Activated naive CD4-positive, alpha-beta T cell treated with anti-CD3 and anti-CD28 coated beads for 36 hours (primary cell): ENCODE data around the gene SYNE2. TPM values are rescaled to one million over a fixed set of nuclear protein-coding genes. Genes with fewer than 3 reads are reported as not detected.

Experiments
- CTCF ChIA-PET: fragments of 350-600 bp; sonication (Branson Sonifier 250); formaldehyde crosslinking; loops from one replicate; lab custom pipeline; 2021; ENCODE audit warnings: antibody characterized with exemption; lab: Charles Lee
- DNase-seq: peaks from one replicate; pipeline ENCODE4 v3.0.0-alpha.2; 2020
- H3K27ac Mint-ChIP-seq: one replicate; pipeline ENCODE4 v1.8.0; 2021; ENCODE audit warnings: mild to moderate bottlenecking, mixed read lengths
- H3K27me3 Mint-ChIP-seq: one replicate; pipeline ENCODE4 v1.8.0; 2021; ENCODE audit warnings: low read depth, mixed read lengths
- H3K36me3 Mint-ChIP-seq: one replicate; pipeline ENCODE4 v1.8.0; 2021; ENCODE audit warnings: low read depth, mixed read lengths
- H3K4me1 Mint-ChIP-seq: one replicate; pipeline ENCODE4 v1.8.0; 2021; ENCODE audit warnings: low read depth, mixed read lengths
- H3K4me3 Mint-ChIP-seq: one replicate; pipeline ENCODE4 v1.8.0; 2021; ENCODE audit warnings: mild to moderate bottlenecking, moderate library complexity, mixed read lengths
- H3K9me3 Mint-ChIP-seq: one replicate; pipeline ENCODE4 v1.8.0; 2021; ENCODE audit warnings: mixed read lengths
- intact Hi-C: fragments of 100-400 bp; cut with micrococcal nuclease; formaldehyde crosslinking; loops from one replicate; pipeline ENCODE4 v1.15.1; 2023
- total RNA-seq, 2 experiments: library from RNA; stranded (reverse); gene quantifications; one replicate each; pipeline ENCODE4 v1.2.3, GENCODE V29; 2021

Gene SYNE2
- total RNA-seq, 2 experiments from 2014 or later = 22.1 to 22.3 TPM

GRCh38 chr14:64213086-64213485 is 360.3 kb downstream of the SYNE2 start:
- Mint-ChIP-seq H3K36me3 (peaks cover 14% of the 10 kb centered on the region), H3K9me3 (no peaks in the 10 kb centered on the region), H3K27ac (no peak overlapping the region), H3K4me3 (no peak overlapping the region), H3K4me1 (no peaks in the 10 kb centered on the region), H3K27me3 (no peaks in the 10 kb centered on the region)
- CTCF ChIA-PET = interaction anchor here (1.3 kb wide), 1 partner anchor 82 kb away, joined by 3 read pairs; no protein-coding TSS in a partner anchor
- intact Hi-C loops = no loop called here
- DNase-seq = no peak

GRCh38 chr14:64213853-64214570 is 361.2 kb downstream of the SYNE2 start:
- no peak for DNase-seq
- H3K9me3 Mint-ChIP-seq = no peaks in the 10 kb centered on the region
- no peak overlapping the region for H3K27ac Mint-ChIP-seq
- H3K27me3 Mint-ChIP-seq = no peaks in the 10 kb centered on the region
- H3K36me3 Mint-ChIP-seq = peaks cover 17% of the 10 kb centered on the region
- intact Hi-C loops = no loop called here
- H3K4me3 Mint-ChIP-seq = no peak overlapping the region
- H3K4me1 Mint-ChIP-seq = no peaks in the 10 kb centered on the region
- CTCF ChIA-PET = interaction anchor here (1.3 kb wide), 1 partner anchor 81 kb away, joined by 3 read pairs; no protein-coding TSS in a partner anchor

- CTCF ChIA-PET = no interaction called here
- H3K27me3 Mint-ChIP-seq = no peaks in the 10 kb centered on the region
Measured at GRCh38 chr14:64215274-64215673, 362.5 kb downstream of the SYNE2 start.

DNA sequence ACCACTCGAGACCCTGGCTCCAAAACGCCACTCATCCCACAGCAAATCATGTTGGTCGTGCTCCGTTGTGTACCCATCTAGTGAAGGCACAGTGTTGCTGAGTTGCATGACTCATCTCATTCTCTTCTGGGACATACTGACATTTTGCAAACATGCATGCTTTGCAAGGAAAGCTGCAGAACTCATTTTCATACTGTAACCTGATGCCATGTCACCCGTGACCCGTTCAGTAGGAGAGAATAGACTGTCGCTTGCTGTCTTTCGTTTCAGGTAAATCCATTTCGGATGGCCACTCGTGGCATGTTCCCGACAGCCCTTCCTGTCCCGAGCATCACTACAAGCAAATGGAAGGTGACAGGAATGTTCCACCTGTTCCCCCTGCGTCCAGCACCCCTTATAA is 363.2 kb downstream of the SYNE2 start:
- Mint-ChIP-seq H3K27me3 (no peaks in the 10 kb centered on the region), H3K9me3 (no peaks in the 10 kb centered on the region), H3K36me3 (peaks cover 20% of the 10 kb centered on the region), H3K4me3 (no peak overlapping the region), H3K4me1 (no peaks in the 10 kb centered on the region), H3K27ac (no peak overlapping the region)
- CTCF ChIA-PET = no interaction called here
- intact Hi-C loops = no loop called here
- no peak for DNase-seq

More at GRCh38 chr14:64215274-64215673, 362.5 kb downstream of the SYNE2 start:
- no peak overlapping the region for H3K4me3 Mint-ChIP-seq
- H3K36me3 Mint-ChIP-seq = peaks cover 20% of the 10 kb centered on the region
- intact Hi-C loops = no loop called here
- H3K9me3 Mint-ChIP-seq = no peaks in the 10 kb centered on the region
- H3K27ac Mint-ChIP-seq = no peak overlapping the region
- H3K4me1 Mint-ChIP-seq = no peaks in the 10 kb centered on the region
- no peak for DNase-seq

DNA sequence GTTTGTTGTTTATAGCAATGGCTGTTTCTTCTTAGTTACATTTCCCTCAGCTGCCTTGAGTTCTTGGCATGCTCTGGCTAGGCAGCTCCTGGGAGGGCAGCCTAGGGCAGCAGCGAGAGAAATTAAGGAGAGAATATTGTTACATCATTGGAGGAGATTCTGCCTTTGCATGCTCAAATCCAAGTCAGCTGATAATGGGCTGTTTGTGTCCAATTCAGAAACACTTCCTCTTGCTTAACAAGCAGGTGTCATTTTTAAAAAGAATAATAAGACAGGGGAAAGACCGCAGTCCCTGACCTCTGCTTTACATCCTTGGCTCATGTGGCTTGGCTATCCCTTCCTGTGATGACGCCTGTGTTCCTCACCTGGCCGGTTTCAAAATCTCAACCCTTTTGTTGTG is 364.5 kb downstream of the SYNE2 start:
- H3K36me3 Mint-ChIP-seq = peaks cover 25% of the 10 kb centered on the region
- DNase-seq = no peak
- intact Hi-C loops = no loop called here
- no peaks in the 10 kb centered on the region for H3K4me1 Mint-ChIP-seq
- CTCF ChIA-PET = no interaction called here
- H3K9me3 Mint-ChIP-seq = no peaks in the 10 kb centered on the region
- H3K27ac Mint-ChIP-seq = no peak overlapping the region
- H3K27me3 Mint-ChIP-seq = no peaks in the 10 kb centered on the region
- no peak overlapping the region for H3K4me3 Mint-ChIP-seq

DNA sequence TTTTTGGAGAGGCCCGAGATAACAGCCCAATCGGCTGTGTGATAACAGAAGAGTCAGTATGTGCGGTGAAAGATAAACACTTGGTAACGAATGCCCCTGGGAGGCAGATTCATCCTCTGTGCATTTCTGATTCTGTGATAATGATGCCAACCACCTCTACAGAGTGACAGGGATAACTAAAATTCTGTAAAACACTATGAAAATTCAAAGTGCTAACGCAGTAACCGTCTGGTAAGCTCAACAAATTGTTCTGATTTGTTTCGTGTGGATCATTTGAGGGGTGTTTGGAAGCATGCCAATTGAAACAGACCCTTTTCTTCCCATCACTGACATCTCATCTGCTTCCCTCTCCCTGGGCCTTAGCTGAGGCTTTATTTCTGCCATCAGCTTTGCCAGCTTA is 365.0 kb downstream of the SYNE2 start:
- Mint-ChIP-seq H3K27me3 (no peaks in the 10 kb centered on the region), H3K4me3 (no peak overlapping the region), H3K9me3 (no peaks in the 10 kb centered on the region), H3K27ac (no peak overlapping the region), H3K4me1 (no peaks in the 10 kb centered on the region), H3K36me3 (peaks cover 27% of the 10 kb centered on the region)
- CTCF ChIA-PET = interaction anchor here (0.7 kb wide), 1 partner anchor 1512 kb away, joined by 3 read pairs; no protein-coding TSS in a partner anchor
- no peak for DNase-seq
- intact Hi-C loops = no loop called here

DNA sequence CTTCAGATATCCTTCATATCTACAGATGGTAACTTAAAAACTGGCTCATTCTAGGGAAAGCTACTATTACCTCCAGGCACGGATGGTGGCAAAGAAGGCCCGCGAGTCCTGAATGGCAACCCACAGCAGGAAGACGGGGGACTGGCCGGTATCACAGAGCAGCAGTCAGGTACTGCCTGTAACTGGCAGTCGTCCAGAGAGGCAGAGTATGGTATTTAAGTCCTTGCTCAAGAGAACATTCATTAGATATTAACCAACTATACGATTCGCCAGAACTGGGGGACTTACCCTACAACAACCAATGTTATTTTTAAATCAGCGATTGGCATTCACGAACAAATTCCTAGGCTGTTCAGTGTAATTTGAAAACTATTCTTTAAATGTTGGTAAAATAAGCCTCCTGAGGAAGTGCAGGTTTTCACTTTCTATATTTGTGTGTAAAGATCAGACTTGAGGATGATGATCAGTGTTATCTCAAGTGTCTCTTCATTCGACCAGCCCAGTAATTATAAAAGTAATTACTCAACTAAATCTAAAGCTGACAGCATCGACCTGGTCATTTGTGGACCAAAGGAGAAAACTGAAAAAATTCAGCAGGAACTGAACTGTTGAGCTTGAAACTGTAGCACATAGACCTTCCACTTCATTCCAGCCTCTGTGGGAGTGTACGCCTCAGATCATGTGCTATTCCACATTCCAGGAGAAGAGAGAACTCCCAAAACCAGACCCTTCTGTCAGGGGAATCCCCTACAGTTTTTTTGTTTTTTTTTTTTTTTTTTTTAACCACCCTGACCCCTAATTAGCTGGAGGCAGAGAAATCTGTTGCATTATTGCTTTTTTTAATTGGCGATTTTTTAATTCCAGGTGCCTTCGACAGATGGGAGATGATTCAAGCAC is 365.8 kb downstream of the SYNE2 start:
- Mint-ChIP-seq H3K4me3 (no peak overlapping the region), H3K36me3 (peaks cover 27% of the 10 kb centered on the region), H3K9me3 (no peaks in the 10 kb centered on the region), H3K27ac (peak overlapping the region; percentile 48), H3K27me3 (no peaks in the 10 kb centered on the region), H3K4me1 (no peaks in the 10 kb centered on the region)
- CTCF ChIA-PET = interaction anchor here (0.7 kb wide), 1 partner anchor 1512 kb away, joined by 3 read pairs; no protein-coding TSS in a partner anchor
- intact Hi-C loops = no loop called here
- no peak for DNase-seq

- no peak for DNase-seq
- no peaks in the 10 kb centered on the region for H3K4me1 Mint-ChIP-seq
- H3K9me3 Mint-ChIP-seq = no peaks in the 10 kb centered on the region
- no peak overlapping the region for H3K4me3 Mint-ChIP-seq
- H3K36me3 Mint-ChIP-seq = peaks cover 27% of the 10 kb centered on the region
- CTCF ChIA-PET = interaction anchor here (0.6 kb wide), 1 partner anchor 269 kb away, joined by 7 read pairs; no protein-coding TSS in a partner anchor
- H3K27ac Mint-ChIP-seq = no peak overlapping the region
- intact Hi-C loops = no loop called here
- H3K27me3 Mint-ChIP-seq = no peaks in the 10 kb centered on the region
Measured at GRCh38 chr14:64220056-64220455, 367.3 kb downstream of the SYNE2 start.

DNA sequence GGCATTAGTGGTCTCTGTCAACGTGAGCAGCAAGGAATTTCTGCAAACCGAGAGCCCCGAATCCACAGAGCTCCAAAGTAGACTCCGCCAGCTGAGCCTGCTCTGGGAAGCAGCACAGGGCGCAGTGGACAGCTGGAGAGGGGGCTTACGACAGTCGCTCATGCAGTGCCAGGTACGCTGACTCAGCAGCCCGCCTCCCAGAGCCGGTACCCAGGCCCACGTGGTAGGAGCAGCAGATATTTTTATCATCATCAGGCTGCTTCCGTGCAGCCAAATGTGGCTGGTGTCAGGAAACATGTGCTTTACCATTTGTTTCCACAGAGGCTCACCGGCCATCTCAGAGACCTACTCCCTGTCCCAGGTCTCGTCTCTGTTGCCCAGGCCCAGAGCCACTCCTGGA is 367.7 kb downstream of the SYNE2 start:
- H3K36me3 Mint-ChIP-seq = peaks cover 23% of the 10 kb centered on the region
- H3K27ac Mint-ChIP-seq = no peak overlapping the region
- H3K27me3 Mint-ChIP-seq = no peaks in the 10 kb centered on the region
- no peaks in the 10 kb centered on the region for H3K9me3 Mint-ChIP-seq
- CTCF ChIA-PET = interaction anchor here (0.6 kb wide), 1 partner anchor 270 kb away, joined by 7 read pairs; no protein-coding TSS in a partner anchor
- DNase-seq = no peak
- intact Hi-C loops = no loop called here
- H3K4me3 Mint-ChIP-seq = no peak overlapping the region
- H3K4me1 Mint-ChIP-seq = no peaks in the 10 kb centered on the region

- H3K27me3 Mint-ChIP-seq = no peaks in the 10 kb centered on the region
- CTCF ChIA-PET = interaction anchor here (0.5 kb wide), 1 partner anchor 137 kb away, joined by 3 read pairs; no protein-coding TSS in a partner anchor
- no peak for DNase-seq
- H3K27ac Mint-ChIP-seq = no peak overlapping the region
- no peaks in the 10 kb centered on the region for H3K9me3 Mint-ChIP-seq
- no peak overlapping the region for H3K4me3 Mint-ChIP-seq
- no peaks in the 10 kb centered on the region for H3K4me1 Mint-ChIP-seq
- H3K36me3 Mint-ChIP-seq = peaks cover 16% of the 10 kb centered on the region
- intact Hi-C loops = no loop called here
Measured at GRCh38 chr14:64221391-64222003, 368.7 kb downstream of the SYNE2 start.

DNA sequence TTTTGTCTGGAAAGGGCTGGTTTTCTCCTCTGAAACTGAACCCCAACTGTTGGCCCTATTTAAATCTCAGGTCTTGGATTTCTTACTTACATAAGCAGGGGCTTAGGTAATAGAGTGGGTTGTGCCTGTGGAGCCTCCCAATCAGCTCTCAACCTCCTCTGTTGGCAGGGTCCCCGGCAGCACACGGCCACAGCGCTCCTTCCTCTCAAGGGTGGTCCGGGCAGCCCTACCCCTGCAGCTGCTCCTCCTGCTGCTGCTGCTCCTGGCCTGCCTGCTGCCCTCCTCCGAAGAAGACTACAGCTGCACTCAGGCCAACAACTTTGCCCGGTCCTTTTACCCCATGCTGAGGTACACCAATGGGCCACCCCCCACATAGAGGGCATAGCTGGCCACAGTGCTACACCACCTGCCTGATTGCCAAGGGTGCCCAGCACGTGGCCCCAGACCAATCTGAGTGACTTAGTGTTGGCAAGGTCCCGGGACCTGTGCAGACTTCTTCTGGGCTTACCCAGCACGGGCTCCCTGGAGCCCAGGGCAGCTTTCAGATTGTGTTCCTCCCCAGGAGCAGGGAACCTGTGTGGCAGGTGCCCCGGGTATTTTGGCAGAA is 372.4 kb downstream of the SYNE2 start:
- intact Hi-C loops = no loop called here
- CTCF ChIA-PET = no interaction called here
- no peak for DNase-seq
- Mint-ChIP-seq H3K4me1 (no peaks in the 10 kb centered on the region), H3K4me3 (no peak overlapping the region), H3K27me3 (no peaks in the 10 kb centered on the region), H3K27ac (no peak overlapping the region), H3K9me3 (no peaks in the 10 kb centered on the region), H3K36me3 (peaks cover 11% of the 10 kb centered on the region)

DNA sequence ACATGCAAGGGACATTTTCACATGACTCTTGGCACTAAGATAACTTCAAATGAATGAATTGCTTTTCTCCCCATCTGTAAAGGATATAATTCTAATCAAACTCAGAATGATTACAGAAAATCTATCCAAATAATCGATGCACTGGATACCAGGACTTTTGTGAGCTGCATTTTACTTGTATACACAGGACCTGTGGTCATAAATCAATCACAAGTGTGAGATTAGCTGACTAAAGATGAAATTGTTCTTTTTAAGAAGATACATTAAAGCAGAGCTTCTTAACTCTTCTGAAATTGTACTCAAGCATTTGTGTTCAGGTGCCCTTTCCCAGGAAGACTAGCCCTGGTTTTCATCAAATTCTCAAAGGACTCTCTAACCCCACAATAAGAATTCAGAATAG is 375.1 kb downstream of the SYNE2 start:
- H3K36me3 Mint-ChIP-seq = peaks cover 2% of the 10 kb centered on the region
- CTCF ChIA-PET = interaction anchor here (0.5 to 1.3 kb wide), 2 partner anchors 66 to 357 kb away, joined by 3 read pairs; partner anchors contain the start of gene ESR2
- H3K27ac Mint-ChIP-seq = no peak overlapping the region
- H3K27me3 Mint-ChIP-seq = no peaks in the 10 kb centered on the region
- H3K4me1 Mint-ChIP-seq = peaks cover 8% of the 10 kb centered on the region
- intact Hi-C loops = no loop called here
- H3K4me3 Mint-ChIP-seq = no peak overlapping the region
- no peak for DNase-seq
- H3K9me3 Mint-ChIP-seq = no peaks in the 10 kb centered on the region
